HG03565 (cell line): ENCODE data around the gene AK8.

Source experiments
- ATAC-seq: cut with Tn5 transposase; IDR thresholded peaks from one replicate; pipeline ENCODE4 v1.9.1; 2021; ENCODE audit warnings: mild to moderate bottlenecking, moderate library complexity; ENCODE audit not compliant: unreplicated experiment

The AK8 gene

GRCh38 chr9:132800038-132800648 lies 77.9 kb downstream of the AK8 start:
- ATAC-seq = no peak

- no peak for ATAC-seq
These were observed 79.0 kb downstream of the AK8 start for GRCh38 chr9:132798817-132799790.

- ATAC-seq = no peak
These were observed 80.0 kb downstream of the AK8 start for GRCh38 chr9:132797861-132798659.

- no peak for ATAC-seq
These were observed 82.4 kb downstream of the AK8 start for GRCh38 chr9:132795511-132796303.

GRCh38 chr9:132794730-132795380 lies 83.2 kb downstream of the AK8 start:
- ATAC-seq = no peak

GRCh38 chr9:132793606-132794580 lies 84.2 kb downstream of the AK8 start:
- no peak for ATAC-seq

GRCh38 chr9:132792547-132792946 lies 85.5 kb downstream of the AK8 start:
- ATAC-seq = no peak

- no peak for ATAC-seq
These were observed 86.3 kb downstream of the AK8 start for GRCh38 chr9:132791699-132792240.

- ATAC-seq = no peak
These were observed 88.4 kb downstream of the AK8 start for GRCh38 chr9:132789719-132790118.

- ATAC-seq = no peak
These were observed 89.7 kb downstream of the AK8 start for GRCh38 chr9:132788378-132788777.

GRCh38 chr9:132787748-132788159 lies 90.3 kb downstream of the AK8 start:
- no peak for ATAC-seq

- ATAC-seq = no peak
These were observed 93.7 kb downstream of the AK8 start for GRCh38 chr9:132784286-132784830.

GRCh38 chr9:132783006-132783405 lies 95.1 kb downstream of the AK8 start:
- no peak for ATAC-seq

GRCh38 chr9:132782037-132782436 lies 96.0 kb downstream of the AK8 start:
- ATAC-seq = no peak

GRCh38 chr9:132780230-132781007 lies 97.7 kb downstream of the AK8 start:
- ATAC-seq = no peak

GRCh38 chr9:132776891-132777290 lies 101.2 kb downstream of the AK8 start:
- no peak for ATAC-seq

GRCh38 chr9:132776268-132776667 lies 101.8 kb downstream of the AK8 start:
- no peak for ATAC-seq

GRCh38 chr9:132775720-132776119 lies 102.4 kb downstream of the AK8 start:
- no peak for ATAC-seq
